Right renal pelvis (tissue), 4 donors: Measurements from ENCODE around the gene COX11. TPM values are rescaled to one million over a fixed set of nuclear protein-coding genes. Genes with fewer than 3 reads are reported as not detected.

ENCODE experiments used
- DNase-seq, 4 donors: peaks; one replicate each; pipeline ENCODE4 v3.0.0-alpha.2; 2013; ENCODE audit warnings: low read depth in 4 of 4, low spot score in 3 of 4, missing footprints in 1 of 4
- polyA plus RNA-seq, 4 donors: library from polyadenylated mRNA; unstranded; fragments of 120-200 nt; gene quantifications; one replicate each; pipeline ENCODE4 v1.2.1, GENCODE V29; 2013; ENCODE audit not compliant: insufficient read length in 4 of 4

The COX11 gene, protein sequence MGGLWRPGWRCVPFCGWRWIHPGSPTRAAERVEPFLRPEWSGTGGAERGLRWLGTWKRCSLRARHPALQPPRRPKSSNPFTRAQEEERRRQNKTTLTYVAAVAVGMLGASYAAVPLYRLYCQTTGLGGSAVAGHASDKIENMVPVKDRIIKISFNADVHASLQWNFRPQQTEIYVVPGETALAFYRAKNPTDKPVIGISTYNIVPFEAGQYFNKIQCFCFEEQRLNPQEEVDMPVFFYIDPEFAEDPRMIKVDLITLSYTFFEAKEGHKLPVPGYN
- polyA plus RNA-seq = 100 to 1,000 TPM in 1 of 4 donors, 10 to 100 TPM in 3; 86.4 to 101 (median 95.6) TPM

DNA sequence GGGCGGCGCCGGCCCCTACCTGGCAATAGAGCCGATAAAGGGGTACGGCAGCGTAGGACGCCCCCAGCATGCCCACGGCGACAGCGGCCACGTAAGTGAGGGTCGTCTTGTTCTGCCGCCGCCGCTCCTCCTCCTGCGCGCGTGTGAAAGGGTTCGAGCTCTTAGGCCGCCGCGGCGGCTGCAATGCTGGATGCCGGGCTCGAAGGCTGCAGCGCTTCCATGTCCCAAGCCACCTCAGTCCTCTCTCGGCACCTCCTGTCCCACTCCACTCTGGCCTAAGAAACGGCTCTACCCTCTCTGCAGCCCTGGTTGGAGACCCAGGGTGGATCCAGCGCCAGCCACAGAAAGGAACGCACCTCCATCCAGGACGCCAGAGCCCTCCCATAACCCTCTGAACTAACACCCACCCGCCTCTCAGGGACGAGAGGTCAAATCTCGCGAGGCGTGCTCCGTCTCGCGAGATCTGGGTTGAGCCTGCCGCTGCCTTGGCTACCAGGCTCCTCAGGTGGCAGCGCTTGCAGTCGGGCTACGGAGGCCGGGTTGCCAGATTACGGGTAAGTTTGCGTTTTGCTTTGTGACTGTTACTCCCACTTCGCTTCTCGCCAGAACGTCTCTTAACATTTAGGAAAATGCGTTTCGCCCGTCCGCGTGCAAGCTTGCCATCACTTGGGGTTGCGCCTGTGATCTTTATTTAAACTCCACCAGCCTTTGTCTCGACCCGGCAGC is at the start of gene COX11, which contains the start of gene STXBP4:
COX11 (minus strand) TSS at position 393 of the 726 bp plus-strand sequence; CDS start at position 385, 8 bp downstream.
STXBP4 (plus strand) TSS at position 504 of the 726 bp plus-strand sequence. CDS start 17,455 bp downstream, outside the sequence.
- peak; percentile 96 to 99 (median 98) for DNase-seq

DNA sequence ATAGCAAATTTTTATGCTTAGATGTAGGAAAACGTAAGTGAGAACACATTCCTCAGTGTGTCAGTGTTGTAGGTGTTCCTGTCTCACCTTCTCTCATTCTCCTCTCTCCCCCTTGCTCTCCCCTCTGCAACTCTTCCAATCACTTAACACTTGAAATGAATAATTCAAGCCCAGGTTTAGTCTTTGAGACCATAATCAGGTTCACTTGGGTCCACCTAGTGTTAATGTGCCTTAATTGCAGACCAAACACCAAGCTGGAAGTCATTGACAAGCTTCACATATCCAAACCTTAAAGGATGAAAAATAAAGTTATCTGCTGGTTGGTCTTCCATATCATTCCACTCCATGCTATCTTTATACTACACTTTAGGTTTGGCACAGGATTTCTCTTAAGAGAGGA is 37.1 kb upstream of the COX11 start:
- DNase-seq = no peak

DNA sequence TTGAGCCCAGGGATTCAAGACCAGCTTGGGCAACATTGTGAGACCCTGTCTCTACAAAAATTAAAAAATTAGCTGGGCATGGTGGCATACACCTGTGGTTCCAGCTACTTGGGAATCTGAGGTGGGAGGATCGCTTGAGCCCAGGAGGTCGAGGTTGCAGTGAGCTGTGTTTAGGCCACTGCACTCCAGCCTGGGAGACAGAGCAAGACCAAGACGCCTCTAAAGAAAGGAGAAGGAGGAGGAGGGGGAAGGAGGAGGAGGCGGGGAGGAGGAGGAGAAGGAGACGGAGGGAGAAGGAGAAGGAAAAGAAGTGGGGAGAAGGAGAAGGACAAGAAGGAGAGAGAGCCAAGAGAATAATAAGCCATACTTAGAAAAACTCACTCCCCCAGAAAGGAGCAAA is 36.0 kb upstream of the COX11 start:
- DNase-seq = no peak

DNA sequence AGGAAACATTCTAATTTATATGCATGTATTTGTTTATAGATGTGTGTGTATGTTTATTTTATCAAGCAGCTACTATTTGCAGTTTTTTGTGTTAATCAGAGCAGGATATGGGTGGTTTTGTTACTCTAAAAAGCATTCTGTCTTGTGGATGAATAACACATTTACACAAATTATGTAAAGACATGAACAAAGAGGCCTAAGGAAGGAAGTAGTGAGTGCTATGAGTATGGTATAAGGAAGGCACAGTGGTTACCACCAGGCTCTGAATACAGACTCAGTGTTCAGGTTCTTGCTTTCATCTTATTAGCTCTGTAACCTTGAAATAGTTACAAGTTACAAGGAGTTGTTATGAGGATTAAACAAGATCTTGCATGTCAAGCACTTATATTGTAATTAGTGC is 34.0 kb upstream of the COX11 start:
- DNase-seq = no peak

DNA sequence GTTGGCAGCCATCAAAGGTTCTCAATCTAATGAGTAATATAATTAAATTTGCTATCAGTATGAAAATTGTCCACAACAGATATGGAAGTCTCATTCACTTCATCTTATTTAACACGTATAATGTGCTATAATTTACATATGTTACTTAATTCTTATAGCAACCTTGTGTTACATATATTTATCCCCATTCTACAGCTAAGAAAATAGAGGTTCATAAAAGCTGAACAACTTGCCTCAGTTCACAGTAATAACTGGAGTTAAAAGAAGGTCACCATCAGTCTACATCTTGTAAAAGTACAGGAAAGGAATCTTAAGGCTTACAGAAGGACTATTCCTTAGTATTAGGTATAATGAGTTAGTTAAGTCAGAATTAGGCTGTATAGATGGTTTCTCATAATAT is 28.0 kb upstream of the COX11 start:
- no peak for DNase-seq

DNA sequence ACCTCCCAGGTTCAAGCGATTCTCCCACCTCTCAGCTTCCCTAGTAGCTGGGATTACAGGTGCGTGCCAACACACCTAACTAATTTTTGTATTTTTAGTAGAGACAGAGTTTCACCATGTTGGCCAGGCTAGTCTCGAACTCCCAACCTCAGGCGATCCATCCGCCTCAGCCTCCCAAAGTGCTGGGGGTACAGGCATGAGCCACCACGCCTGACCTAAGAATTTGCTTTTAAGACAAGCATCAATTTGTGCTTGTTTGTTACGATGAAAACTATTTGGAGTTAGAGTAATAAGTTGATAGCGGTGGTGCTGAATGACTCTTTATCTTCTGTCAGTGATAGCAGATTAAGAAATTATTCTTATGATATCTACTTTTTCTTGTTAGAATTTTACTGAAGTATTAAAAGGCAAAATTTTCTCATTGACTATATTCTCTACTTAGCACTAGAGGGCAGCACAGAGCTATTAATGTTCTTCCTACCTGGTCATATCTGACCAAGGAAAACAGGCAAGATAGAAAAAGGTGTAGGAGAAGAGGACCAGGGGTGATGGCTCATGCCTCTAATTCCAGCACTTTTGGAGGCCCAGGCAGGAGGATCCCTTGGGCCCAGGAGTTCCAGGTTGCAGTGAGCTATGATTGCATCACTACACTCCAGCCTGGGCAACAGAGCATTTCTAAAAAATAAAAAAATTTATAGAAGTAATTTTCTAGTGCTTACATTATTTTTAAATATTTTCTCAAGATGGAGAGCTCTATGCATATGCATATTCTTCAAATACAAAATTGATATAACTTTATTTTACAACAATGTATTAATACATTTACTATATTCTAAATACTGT is 24.6 kb upstream of the COX11 start:
- DNase-seq = peak; percentile 33 to 38 (median 36)

GRCh38 chr17:54991567-54991966 is 23.1 kb upstream of the COX11 start:
- no peak for DNase-seq

DNA sequence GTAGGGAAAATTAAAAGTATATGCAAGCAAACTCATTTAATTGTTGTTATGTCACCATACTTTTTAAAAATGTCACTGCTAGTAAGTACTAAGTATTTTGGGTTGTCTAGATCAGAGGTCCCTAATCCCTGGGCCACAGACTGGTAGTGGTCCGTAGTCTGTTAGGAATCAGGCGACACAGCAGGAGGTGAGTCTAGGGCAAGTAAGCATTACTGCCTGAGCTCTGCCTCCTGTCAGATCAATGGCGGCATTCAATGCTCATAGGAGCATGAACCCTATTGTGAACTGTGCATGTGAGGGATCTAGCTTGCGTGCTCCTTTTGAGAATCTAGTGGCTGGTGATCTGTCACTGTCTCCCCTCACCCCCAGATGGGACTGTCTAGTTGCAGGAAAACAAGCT is 21.7 kb upstream of the COX11 start:
- DNase-seq = no peak

DNA sequence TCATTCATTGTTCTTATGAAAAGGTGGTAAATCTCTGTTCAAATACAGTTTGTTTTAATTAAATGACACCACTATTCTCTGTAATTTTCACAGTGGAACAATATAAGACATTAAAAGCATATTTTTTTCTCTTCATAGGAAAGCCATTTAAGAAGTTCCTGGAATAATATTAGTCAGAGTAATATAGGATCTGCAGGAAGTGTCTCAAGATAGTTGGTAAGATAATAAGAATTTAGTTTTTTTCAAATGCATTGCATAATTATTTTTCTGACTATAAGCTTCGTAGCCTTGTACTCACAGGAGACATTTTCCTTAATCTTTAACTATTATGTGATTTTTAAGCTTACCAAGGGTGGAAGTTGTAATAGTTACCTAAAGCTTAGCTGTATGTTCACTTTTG is 17.0 kb upstream of the COX11 start:
- DNase-seq = no peak

DNA sequence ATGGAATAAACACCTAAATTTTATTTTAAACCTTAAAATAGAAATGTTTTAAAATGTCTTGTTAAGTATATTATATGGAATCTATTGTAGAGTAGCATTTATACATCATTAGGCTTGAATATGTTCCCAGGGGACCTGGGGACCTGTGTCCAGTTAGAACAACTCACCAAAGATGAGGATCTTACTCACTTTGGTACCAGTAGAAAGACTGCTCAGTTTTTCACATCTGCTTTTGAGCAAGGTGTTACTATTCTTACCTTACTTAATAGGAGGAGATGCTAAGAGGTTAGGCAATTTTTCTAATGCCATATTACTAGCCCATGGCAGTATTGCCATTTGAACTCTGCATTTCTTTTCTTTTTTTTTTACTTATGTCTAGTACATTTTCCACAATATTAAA is 14.8 kb upstream of the COX11 start:
- no peak for DNase-seq

DNA sequence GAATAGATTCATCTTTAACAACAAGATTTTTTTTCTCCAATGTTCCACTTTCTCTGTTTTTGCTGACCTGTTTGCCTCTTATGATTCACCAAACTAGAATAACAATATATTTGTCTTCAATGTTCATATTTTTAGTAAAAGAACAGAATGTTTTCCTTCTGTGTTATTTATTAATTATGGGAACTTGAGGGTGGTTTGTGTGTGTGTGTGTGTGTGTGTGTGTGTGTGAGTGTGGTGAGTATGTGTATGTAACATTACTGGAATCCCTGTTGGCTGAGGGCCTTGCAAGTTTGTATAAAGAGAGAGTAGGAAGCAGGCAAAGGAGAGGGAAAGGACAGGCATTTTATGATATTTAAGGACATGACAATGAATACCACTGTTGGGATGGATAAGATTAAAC is 13.9 kb upstream of the COX11 start:
- no peak for DNase-seq

GRCh38 chr17:54980375-54980774 is 11.9 kb upstream of the COX11 start:
- no peak for DNase-seq

GRCh38 chr17:54979657-54980056 is 11.2 kb upstream of the COX11 start:
- DNase-seq = no peak

- no peak for DNase-seq
Measured at GRCh38 chr17:54977744-54978143, 9.3 kb upstream of the COX11 start.

- no peak for DNase-seq
Measured at GRCh38 chr17:54976316-54976715, 7.9 kb upstream of the COX11 start.

- no peak for DNase-seq
Measured at GRCh38 chr17:54974759-54975158, 6.3 kb upstream of the COX11 start.

DNA sequence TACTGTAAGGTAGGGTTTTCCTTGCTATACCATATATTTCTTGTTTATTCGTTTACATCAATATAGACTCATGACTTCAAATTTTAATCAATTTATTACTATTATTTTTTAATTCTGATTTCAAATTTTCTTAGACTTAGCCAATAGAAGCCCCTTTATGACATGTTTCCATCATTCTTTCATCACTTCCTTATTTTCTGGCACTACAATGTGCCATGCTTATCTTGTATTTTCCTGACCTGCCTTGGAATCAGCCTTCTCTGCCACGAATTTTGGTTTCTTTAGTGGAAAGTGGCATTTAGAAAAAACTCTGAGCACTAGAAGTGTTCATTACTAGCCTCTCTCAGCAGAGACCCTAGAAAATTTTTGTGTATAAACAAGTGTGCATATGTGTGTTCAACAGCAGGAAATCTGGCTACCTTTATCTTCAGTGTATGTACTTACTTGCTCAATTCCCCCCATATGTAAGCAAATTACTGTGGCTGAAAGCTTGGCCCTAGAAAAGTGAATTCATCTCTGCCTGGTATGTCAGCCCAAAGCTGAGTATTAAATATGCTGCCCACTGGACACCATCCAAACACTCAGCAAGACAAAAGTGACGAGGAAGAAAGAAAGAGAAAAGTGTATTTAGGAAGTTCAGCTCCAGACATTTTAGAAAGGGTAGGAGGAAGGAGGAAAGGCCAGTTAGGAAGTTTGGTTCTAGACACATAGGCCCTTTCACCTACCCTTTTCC is 4.1 kb upstream of the COX11 start:
- no peak for DNase-seq

DNA sequence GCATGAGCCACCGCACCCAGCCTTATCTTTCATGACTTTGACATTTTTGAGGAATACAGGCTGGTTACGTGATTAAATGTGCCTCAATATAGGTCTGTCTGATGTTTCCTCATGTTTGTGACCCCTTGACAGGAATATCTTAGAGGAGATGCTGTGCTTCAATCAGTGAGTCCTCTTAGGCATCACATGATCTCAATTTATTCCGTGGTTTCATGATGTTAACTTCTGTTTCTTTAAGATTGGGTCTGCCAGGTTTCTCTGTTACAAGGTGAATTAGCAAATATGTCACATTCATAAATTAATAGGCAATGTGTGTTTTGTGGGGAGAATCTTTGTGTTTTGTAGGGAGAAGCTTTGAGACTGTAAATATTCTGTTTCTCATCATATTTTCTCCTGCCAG is 3.4 kb upstream of the COX11 start:
- no peak for DNase-seq

- no peak for DNase-seq
Measured at GRCh38 chr17:54971147-54971546, 2.7 kb upstream of the COX11 start.
